Activated T-cell treated with anti-CD3 and anti-CD28 coated beads, Interleukin-2, amount 50 U/mL, for 48 hours (primary cell): ENCODE measurements around the gene FOSL1.

Experiments
- DNase-seq, 2 experiments: peaks; one replicate each; pipeline ENCODE4 v3.0.0-alpha.2; 2020

The FOSL1 gene

GRCh38 chr11:65896034-65896999 is 3.9 kb downstream of the FOSL1 start:
- no peak for DNase-seq

GRCh38 chr11:65895482-65895981 is 4.7 kb downstream of the FOSL1 start:
- DNase-seq, result no peak

- DNase-seq, result peak; percentile 50 to 62
These were observed 6.1 kb downstream of the FOSL1 start for GRCh38 chr11:65894034-65894591.

- peak in 1 of 2 experiments; percentile 39 for DNase-seq
These were observed 7.4 kb downstream of the FOSL1 start for GRCh38 chr11:65892661-65893317.

- DNase-seq, result peak in 1 of 2 experiments; percentile 66
These were observed 8.0 kb downstream of the FOSL1 start for GRCh38 chr11:65892137-65892540.

- DNase-seq, result peak; percentile 67 to 70
These were observed 8.7 kb downstream of the FOSL1 start for GRCh38 chr11:65891219-65892136.

- peak; percentile 99 to 100 for DNase-seq
These were observed 9.6 kb downstream of the FOSL1 start, which contains the start of gene CCDC85B for GRCh38 chr11:65890324-65891218. Gene CCDC85B, plus strand, starts transcription at chr11:65890673. Its CDS starts 111 bp downstream, at chr11:65890784.

GRCh38 chr11:65888163-65888814 is 11.9 kb downstream of the FOSL1 start, which contains the start of gene FIBP:
Gene FIBP, minus strand, starts transcription at chr11:65888471. Its CDS starts 53 bp downstream, at chr11:65888418.
- peak; percentile 97 to 98 for DNase-seq

- no peak for DNase-seq
These were observed 12.4 kb downstream of the FOSL1 start for GRCh38 chr11:65887723-65888162.

- DNase-seq, result no peak
These were observed 13.1 kb downstream of the FOSL1 start for GRCh38 chr11:65886826-65887722.

- DNase-seq, result no peak
These were observed 14.2 kb downstream of the FOSL1 start for GRCh38 chr11:65885808-65886536.

- no peak for DNase-seq
These were observed 15.0 kb downstream of the FOSL1 start for GRCh38 chr11:65885231-65885630.

- DNase-seq, result peak; percentile 88 to 90
These were observed 15.5 kb downstream of the FOSL1 start for GRCh38 chr11:65884716-65885092.

GRCh38 chr11:65883786-65884715 is 16.1 kb downstream of the FOSL1 start:
- DNase-seq, result no peak

- no peak for DNase-seq
These were observed 17.0 kb downstream of the FOSL1 start for GRCh38 chr11:65883058-65883761.
